ENCODE results near the gene NBDY.

DNA sequence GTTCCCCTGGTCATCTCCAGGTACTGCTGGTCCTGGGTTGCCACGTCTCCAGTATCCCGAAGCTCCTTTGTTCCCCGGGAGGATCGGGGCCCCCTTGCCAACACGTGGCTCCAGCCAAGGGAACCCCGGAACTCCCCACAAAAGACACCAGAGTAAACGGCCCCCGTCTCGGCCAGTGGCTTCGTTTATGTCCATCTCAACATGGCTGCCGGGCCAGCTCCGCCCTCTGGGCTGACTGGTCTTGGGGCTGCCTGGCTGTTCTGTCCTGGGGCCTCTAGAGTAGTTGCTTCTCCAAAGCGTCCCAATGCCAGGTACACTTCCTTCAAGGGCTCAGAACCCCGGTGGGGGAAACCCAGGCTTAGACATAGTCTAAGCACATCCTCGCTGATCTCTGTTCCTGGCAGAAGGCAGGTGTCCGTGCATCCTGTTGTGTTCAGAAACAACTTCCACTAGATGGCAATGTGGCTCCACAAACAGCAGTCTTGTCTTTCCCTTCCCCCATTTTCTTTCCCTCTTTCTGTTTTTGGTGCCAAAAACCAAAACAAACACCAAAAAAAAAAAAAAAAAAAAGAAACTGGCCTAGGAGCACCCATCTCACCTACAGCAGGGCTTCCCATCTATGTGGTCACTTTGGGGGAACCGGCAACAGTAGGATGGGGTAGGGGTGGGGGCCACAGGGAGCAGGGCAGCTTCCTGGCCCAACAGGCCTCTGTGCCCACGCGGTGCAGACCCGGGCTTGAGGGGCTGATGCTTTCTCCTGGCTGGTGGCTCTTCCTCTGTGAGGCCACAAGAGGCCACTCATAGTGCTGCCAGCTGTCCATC lies 35.3 kb downstream of the NBDY start:
- TF ChIP-seq, protein P1, sequence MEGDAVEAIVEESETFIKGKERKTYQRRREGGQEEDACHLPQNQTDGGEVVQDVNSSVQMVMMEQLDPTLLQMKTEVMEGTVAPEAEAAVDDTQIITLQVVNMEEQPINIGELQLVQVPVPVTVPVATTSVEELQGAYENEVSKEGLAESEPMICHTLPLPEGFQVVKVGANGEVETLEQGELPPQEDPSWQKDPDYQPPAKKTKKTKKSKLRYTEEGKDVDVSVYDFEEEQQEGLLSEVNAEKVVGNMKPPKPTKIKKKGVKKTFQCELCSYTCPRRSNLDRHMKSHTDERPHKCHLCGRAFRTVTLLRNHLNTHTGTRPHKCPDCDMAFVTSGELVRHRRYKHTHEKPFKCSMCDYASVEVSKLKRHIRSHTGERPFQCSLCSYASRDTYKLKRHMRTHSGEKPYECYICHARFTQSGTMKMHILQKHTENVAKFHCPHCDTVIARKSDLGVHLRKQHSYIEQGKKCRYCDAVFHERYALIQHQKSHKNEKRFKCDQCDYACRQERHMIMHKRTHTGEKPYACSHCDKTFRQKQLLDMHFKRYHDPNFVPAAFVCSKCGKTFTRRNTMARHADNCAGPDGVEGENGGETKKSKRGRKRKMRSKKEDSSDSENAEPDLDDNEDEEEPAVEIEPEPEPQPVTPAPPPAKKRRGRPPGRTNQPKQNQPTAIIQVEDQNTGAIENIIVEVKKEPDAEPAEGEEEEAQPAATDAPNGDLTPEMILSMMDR (conservative IDR thresholded peaks at IDR 0.05; ENCODE audit: low read length) = peak; percentile 68
- no peak for TF ChIP-seq EZH2phosphoT487 (IDR thresholded peaks at IDR 0.05; ENCODE audit: borderline replicate concordance, low read depth, low read length)
